HFF-Myc (cell line): Measurements from ENCODE around the gene ZNF831.

ENCODE experiments used
- DNase-seq: peaks from one replicate; pipeline ENCODE4 v3.0.0-alpha.2; 2011; ENCODE audit warnings: low read depth; ENCODE audit errors: extremely low read depth
- H3K4me3 ChIP-seq: replicated peaks from 2 replicates; pipeline ENCODE4 v1.5.1; 2011; ENCODE audit warnings: low read depth, mild to moderate bottlenecking, control low read depth, low read length
- TF ChIP-seq, protein P1 (sequence below): IDR thresholded peaks from 2 replicates; pipeline ENCODE4 v1.5.1; 2012; ENCODE audit warnings: mild to moderate bottlenecking, low read depth, low read length, control low read depth; ENCODE audit errors: missing control alignments

ZNF831 gene

DNA sequence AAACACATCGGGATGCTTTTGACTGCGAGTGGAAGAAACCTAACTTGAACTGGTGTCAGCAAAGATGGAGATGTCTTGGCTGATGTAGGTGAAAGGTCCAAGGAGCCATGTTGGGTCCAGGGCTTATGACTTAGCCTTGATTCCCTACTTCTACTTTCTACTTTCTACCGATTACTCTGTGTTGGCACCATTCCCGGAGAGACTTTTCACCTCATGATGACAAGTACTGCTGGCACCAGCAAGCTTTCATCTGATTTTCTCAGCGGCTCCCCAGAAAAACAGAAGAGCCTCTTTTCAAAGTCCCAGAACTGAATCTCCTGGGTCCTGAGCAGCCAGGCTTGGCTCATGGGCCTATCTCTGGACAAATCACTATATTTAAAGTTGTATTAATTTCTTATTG lies 131.9 kb downstream of the ZNF831 start:
- TF ChIP-seq, protein P1, sequence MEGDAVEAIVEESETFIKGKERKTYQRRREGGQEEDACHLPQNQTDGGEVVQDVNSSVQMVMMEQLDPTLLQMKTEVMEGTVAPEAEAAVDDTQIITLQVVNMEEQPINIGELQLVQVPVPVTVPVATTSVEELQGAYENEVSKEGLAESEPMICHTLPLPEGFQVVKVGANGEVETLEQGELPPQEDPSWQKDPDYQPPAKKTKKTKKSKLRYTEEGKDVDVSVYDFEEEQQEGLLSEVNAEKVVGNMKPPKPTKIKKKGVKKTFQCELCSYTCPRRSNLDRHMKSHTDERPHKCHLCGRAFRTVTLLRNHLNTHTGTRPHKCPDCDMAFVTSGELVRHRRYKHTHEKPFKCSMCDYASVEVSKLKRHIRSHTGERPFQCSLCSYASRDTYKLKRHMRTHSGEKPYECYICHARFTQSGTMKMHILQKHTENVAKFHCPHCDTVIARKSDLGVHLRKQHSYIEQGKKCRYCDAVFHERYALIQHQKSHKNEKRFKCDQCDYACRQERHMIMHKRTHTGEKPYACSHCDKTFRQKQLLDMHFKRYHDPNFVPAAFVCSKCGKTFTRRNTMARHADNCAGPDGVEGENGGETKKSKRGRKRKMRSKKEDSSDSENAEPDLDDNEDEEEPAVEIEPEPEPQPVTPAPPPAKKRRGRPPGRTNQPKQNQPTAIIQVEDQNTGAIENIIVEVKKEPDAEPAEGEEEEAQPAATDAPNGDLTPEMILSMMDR, result no peak
- no peak overlapping the region for H3K4me3 ChIP-seq
- DNase-seq, result no peak

DNA sequence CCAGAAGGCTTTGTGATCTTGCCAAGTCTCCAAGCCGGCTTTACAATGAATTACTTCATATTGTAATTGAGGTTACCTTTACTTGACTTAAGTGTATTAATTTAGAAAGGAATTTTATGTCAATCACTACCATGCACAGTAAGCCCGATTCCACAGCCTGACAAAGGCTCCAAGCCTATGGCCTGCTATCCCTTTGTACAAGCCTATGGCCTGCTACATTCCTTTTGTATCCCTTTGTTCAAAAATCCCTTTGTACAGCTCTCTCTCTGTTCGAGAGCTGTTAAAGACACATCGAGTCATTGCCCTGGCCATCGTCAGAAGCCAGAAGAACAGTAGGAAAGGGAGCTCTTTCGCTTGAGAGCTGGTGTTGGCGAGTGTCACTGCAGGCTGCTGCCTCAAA lies 134.1 kb downstream of the ZNF831 start:
- DNase-seq, result no peak
- TF ChIP-seq, protein P1, result no peak
- no peak overlapping the region for H3K4me3 ChIP-seq

DNA sequence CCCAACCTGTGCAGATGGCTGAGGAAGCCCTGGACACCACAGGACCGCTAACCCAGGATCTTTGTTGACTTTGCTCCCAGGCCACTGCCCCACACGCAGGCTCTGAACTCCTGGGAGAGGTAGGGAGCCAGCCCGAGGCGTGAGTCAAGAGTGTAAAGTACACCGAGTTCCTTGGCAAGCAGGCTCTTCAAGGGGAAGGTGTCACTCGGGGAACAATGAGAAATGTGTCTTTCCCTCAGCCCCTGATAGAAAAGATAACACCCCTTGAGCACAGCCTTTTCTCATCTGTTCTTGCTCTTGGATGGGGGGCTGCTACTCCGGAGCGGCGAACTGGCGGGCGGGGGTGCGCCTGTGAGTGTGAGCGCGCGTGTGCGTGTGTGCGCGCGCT lies 136.3 kb downstream of the ZNF831 start:
- no peak for DNase-seq
- TF ChIP-seq, protein P1, result no peak
- H3K4me3 ChIP-seq, result no peak overlapping the region

DNA sequence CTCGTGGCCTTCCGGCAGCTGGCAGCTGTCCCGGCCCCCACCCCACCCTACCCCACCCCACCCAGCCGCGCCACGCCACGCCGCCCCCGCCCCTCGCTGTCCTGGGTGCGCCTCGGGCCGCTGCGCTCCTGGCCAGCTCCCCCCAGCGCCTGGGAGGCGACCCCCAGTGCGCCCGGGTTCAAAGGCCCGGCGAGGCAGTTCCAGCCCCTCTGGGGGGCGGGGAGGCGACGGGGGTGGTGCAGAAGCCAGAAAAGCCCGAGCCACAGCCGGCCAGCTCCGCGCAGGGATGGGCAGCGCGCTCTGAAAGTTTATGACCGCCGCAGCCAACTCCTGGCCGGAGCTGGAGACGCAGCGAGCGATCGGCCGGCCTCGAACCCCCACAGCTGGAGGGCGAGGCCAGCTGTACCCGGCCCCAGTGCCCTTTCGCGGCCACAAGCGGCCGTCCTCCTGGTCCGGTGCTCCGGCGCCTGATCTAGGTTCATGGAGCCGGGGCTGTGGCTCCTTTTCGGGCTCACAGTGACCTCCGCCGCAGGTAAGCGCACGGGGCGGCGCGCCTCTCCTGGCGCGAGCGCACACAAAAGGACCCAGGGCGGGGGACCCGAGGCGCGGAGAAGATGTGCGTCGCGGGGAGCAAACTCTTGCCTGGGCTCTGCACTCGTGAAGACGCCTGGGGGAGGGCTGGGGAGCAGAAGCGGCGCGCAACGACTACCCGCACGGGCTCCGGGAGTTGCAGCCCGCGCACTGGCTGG lies 136.9 kb downstream of the ZNF831 start, which contains the start of gene EDN3:
TSS of gene EDN3 (plus strand) at position 279 of the 749 bp plus-strand sequence. CDS start at position 481, 202 bp downstream.
- no peak for DNase-seq
- TF ChIP-seq, protein P1, result no peak
- H3K4me3 ChIP-seq, result no peak within 1 kb of the TSS

DNA sequence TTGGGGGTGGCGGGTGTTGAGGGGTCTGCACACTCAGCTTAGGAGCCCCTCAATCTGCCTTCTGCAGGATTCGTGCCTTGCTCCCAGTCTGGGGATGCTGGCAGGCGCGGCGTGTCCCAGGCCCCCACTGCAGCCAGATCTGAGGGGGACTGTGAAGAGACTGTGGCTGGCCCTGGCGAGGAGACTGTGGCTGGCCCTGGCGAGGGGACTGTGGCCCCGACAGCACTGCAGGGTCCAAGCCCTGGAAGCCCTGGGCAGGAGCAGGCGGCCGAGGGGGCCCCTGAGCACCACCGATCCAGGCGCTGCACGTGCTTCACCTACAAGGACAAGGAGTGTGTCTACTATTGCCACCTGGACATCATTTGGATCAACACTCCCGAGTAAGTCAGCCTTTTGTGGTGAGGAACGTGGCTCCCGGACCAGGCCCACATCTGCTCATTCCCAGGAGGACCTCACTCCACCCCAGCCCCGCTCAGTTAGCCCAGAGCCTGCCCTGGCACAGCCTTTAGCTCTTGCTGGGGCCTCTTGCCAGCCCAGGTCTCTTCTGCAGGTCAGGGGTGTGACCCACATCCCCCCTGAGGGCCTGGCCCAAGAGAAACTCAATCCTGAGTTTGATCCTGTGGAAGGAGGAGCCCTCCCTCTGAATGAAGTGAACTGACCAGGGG lies 137.9 kb downstream of the ZNF831 start:
- DNase-seq, result no peak
- H3K4me3 ChIP-seq, result no peak overlapping the region
- TF ChIP-seq, protein P1, result no peak

DNA sequence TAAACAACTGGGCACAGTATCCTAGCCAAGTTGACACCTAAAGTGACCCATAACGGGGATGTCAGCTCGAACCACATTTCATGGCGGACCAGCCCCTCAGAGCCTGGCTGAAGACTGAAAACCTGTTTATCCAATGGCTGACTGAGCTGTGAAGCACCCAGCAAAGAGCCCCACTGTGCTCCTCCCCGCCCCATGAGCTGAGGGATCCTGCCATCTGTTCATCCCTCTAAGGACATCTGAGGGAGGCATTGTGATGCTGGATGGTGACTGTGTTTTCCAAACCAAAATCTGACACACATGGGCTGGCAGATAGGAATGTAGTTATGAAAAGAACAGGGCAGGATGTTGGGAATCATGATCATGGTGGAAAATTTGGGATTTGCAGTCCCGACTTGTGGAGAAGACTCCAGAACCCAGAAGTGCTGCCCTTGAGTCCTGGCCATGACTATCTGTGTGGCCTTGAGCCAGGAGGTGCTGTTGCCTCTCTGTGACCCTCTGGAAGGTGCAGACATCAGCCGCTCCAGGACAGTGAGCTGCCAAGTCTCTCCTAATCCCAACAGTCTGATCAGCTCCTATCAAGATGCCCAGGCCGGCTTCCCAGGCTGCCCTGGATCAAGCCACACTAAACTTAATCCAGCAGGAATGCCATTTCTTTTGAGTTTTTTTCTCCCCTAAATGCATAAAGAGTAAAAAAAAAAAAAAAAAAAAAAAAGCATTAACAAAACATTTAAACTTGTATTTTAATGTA lies 142.5 kb downstream of the ZNF831 start:
- no peak overlapping the region for H3K4me3 ChIP-seq
- DNase-seq, result no peak
- TF ChIP-seq, protein P1, result no peak
